HG03103 (cell line): ENCODE data around the gene MED7.

Experiments
- ATAC-seq: cut with Tn5 transposase; IDR thresholded peaks from one replicate; pipeline ENCODE4 v1.9.1; 2021; ENCODE audit warnings: low read depth; ENCODE audit not compliant: unreplicated experiment

MED7 gene

DNA sequence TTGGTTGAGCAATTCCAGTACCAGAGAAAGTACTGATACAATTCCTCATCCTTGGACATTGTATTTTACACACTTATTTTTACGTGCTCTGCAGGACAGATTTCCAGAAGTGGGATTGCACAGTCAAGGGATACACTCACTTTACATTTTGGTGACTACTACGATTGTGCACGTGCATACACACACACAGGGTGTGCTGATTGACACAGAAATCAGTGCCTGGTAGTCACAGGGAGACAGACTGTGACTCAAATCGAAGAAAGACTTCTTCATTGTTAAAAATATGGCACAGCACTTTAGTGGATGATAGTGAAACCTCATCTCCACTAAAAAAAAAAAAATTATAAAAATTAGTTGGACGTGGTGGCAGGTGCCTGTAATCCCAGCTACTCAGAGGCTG lies 21.9 kb upstream of the MED7 start:
- ATAC-seq: no peak

DNA sequence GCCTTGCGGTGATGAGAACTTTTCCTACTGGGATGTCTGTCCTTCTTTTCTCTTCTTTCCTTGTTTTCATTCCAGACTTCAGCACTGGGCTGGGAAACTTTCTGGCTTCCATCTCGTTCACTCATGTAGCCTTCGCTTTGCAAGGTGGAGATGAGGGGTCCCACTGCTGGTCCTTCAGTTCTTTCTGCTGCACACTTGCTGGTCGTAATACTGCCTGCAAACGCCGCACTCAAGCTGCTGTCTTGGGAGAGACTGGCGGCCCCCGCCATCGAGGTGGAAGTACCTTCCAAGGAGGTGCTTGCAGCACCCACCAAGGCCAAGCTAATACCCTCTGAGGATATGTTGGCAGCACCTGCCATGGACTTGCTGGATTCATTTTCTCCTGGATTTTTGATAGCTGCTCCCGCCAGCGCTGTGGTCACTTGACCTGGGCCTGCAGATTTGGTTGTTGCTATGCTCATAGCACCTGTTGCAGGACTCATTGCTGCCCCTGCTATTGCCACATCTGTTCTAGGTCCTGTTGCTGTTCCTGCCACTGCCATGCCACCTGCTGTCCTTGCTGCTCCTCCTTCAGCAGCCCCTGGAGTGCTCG lies 20.4 kb upstream of the MED7 start:
- no peak for ATAC-seq

DNA sequence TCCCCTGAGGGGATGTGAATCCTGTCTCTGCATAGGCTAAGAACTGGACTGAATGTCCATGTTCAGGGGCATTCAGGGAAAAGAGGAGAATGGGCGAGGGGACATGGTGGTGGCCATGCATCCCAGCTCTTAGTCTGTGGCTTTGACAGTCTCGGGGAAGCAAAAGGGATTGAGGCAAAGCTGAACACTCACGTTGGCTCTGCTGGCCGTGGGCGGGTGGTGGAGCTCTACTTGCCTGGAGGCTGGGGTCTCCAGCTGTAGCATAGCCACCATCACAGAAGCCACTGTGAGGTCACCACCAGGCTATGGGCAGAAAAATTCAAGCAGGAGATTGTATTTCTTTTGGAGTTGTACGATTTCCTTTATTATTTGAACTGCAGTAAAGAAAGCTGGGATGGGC lies 19.3 kb upstream of the MED7 start:
- ATAC-seq: no peak

DNA sequence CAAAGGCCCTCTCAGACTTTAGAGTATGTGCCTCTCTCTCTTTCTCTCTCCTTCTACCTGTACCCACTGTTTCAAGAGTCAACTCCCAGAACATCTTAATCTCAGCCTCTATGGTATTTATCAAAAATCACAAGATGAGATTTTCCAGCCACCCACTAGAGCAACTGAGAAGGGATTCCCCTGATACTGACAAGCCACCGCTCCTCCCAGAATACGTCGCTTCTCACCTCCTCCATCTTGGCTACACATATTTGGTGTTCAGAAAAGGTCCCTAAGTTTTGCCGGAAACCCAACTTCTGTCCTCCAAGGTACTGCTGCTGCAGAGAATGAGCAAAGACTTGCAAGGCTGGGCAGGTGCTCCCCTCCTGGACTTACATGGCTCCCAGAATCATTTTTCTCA lies 17.3 kb upstream of the MED7 start:
- ATAC-seq: no peak

DNA sequence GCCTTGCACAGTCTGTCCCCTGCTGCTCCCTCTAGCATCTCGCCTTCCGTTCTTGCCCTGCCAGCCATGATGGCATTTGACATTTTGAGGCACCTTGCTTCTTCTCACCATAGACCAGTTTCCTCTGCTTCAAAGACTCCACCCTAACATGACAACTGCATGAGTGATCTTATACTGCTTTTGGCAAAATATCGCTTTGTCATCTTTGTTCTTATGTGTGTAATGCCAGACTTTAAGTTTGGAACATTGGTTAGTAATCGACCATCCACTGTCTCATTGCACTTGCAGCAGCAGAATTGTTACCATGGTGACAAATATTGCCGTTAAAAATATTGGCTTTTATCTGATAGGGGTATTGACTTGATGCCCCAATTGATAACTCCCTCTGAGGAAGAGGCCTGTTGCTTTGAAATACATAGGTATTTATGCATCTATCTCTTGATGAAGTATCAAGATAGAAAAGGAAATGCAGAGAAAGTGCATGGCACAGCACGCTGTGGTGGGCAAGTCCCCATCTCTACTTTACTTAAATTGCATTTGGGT lies 16.6 kb upstream of the MED7 start:
- no peak for ATAC-seq

DNA sequence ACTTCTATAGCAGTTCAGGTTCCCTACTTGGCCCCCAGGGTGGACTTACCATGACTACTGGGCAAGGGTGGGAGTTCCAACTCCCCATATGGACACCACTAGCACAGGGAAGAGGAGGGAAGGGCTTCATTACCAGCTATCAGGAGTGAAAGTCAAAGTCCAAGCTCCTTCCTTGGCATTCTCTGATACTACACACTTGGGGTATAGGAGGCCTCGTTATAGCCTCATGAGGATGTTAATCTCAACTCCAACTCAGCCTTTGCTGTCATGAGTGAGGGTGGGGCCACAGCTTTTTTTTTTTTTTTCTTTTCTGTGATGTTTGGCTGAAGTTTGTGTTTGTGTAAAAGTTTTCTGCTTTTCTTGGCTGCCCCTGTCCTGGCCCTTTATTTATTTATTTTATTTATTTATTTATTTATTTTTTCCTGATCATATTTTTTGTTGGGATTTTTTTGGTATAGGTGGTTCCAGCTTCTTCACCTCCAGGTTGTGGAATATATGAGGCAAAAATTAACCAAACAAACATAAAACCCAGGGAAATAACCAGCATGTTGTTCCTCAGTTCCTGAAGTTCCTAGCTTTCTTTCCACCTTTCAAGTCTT lies 14.7 kb upstream of the MED7 start:
- no peak for ATAC-seq

DNA sequence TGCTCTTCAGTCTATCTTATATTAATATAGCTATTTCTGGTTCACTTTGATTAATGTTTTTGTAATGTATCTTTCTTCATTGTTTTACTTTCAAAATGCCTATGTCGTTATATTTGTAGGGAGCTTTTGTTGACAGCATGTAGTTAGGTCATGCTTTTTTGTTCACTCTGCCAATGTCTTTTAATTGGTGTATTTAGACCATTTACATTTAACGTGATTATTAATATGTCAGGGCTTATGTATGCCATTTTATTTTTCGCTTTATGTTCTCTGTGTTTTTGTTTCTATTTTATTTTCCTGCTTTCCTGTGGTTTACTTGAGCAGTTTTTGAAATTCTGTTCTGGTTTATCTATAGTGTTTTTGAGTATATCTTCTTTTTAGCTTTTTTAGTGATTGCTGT lies 12.6 kb upstream of the MED7 start:
- no peak for ATAC-seq

DNA sequence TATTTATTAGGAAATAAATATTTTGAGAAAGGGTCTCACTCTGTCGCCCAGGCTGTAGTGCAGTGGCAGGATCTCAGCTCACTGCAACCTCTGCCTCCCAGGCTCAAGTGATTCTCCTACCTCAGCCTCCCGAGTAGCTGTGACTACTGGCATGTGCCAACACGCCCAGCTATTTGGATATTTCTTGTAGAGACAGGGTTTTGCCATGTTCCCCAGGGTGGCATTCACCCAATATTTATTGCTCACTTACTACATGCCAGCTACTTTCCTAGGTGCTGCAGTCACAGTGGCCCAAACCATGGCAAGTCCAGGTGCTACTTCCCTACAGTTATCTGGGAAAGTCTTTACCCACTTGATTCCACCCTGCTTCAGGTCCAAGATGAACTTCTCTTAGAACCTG lies 8.3 kb upstream of the MED7 start:
- ATAC-seq: no peak

DNA sequence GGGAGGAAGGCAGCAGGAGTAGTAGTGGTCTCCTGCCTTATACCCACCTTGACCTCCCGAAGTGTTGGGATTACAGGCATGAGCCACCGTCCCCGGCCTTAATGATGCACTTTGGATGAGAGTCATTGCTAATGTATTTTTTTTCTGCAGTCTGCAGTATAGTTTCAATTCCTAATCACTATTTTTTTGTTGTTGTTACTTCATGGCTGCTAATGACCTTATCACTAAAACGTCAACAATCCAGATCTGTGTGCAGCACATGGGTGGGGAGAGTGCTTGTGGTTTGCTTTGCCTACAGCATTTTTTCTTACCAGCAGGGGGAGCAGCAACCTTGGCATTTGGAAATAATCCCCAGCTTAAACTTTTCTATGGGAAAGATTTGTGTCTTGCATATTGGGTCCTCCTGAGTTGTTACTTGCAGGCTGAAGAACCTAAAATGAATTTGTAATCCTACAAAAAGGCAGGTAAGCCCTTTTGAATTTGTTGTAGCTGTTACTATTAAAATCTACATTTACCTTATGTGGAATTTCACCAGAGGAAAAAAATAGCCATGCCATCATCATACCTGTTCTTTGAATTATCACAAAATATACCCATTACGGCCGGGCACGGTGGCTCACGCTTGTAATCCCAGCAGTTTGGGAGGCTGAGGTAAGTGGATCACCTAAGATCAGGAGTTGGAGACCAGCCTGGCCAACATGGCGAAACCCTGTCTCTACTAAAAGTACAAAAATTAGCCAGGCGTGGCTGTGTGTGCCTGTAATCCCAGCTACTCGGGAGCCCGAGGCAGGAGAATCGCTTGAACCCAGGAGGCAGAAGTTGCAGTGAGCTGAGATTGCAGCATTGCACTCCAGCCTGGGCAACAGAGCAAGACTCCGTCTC lies 6.3 kb upstream of the MED7 start:
- ATAC-seq: no peak

DNA sequence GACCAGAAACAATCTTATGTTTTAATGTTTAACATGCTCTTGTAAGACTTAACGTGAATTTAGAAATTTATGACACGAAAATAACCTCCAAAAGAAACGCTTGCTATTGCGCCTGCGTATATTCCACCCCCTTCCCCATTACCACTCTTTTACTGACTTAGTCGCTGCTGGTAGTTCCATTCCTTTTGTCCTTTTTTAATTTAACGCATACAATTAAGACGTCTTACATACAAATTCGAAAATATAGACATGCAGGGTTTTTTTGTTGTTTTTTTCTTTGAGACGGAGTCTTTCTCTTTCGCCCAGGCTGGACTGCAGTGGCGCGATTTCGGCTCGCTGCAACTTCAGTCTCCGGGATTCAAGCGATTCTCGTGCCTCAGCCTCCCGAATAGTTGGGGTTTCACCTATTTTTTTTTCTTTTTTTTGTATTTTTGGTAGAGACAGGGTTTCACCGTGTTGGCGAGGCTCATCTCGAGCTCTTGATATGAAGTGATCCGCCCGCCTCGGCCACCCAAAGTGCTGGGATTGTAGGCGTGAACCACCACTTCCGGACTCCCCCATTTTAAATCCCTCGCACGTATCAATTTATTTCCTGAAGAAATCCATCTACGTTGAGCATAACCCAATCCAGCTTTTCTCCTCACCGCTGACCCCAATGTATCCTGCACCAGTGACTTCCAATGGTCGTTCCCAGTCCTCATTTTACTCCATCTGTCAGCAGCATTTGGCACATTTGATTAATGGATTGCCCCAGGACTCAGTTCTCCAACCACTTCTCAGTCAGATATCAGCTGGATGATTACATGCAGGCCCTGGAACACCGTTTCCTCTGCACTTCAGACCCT lies 684 bp upstream of the MED7 start:
- ATAC-seq: peak; percentile 26

DNA sequence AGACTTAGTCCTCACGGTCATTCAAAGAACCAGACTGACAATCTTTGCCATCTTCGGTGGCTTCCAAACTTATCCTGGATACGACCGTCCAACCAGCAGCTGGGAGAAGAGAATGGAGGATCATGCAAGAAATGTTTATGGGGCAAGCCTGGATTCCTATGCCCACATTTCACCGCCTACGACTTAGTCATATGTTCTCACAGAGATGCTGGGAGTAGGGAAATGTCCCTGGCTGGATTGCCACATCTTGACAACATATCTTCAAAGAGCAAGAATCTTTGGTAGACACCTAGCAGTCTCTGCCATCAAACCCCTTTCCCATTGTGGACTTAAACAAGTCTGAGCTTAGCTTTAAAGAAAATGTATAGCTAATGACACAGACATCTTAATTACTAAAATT lies 5.0 kb downstream of the MED7 start:
- ATAC-seq: no peak

DNA sequence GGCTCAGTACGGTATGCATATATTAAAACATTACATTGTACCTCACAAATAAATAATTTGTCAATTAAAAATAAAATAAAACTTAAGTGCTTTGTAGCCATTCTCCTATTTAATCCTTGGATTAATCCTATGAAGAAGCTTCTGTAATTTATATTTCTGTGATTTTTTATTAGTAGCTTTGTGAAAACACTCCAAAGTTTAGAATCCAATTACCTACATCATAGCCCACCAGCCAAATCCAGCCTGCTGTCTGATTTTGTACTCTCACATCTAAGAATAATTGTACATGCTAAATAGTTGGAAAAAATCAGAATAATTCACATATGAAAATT lies 10.4 kb downstream of the MED7 start:
- ATAC-seq: no peak

DNA sequence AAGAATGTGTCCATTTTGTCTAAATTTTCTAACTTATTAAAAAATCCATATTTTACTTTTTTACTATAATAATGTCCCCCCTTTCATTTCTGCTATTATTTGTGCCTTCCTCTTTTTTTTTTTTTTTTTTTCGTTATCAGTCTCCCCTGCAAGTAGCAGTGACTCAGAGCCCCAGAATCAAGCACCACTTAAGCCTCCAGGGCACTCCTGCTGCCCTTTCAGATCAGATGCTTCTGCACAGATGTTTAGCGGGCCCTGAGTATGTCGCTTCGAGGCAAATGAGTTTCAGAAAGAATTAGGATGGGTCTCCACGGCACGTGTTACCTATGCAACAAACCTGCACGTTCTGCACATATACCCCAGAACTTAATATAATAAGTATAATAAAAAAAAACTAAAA lies 11.7 kb downstream of the MED7 start:
- ATAC-seq: peak; percentile 41

DNA sequence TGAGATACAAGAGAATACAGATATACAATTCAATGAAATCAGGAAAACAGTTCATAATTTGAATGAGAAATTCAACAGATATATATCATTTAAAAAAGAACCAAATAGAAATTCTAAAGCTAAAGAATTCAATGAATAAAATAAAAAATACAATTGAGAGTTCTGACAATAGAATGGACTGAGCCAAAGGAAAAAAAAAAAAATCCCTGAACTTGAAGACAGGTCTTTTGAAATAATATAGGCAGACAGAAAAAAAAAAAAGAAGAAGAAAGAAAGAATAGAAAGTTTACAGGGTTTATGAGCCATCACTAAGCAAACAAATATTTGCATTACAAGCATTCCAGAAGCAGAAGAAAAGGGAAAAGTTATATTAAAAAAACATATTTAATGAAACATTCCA lies 21.0 kb downstream of the MED7 start:
- ATAC-seq: no peak

DNA sequence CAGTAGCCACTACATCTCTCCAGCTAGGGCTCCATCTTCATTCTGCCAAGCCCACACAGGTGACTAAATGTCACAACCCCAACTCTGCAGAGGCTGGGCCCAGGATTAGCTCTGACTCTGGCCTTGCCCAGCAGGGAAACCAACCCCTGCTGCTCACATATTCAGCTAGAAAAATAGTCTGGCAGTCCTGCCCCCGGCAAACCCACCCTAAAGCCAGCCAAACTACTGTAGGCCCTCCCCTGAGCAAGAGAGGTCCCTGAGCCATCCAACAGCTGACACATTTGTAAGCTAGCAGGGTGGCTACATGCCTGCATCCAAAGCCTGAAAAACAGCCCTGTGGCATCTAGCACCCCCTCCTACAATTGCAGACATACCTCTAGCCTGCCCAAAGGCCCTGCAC lies 22.6 kb downstream of the MED7 start:
- ATAC-seq: no peak

DNA sequence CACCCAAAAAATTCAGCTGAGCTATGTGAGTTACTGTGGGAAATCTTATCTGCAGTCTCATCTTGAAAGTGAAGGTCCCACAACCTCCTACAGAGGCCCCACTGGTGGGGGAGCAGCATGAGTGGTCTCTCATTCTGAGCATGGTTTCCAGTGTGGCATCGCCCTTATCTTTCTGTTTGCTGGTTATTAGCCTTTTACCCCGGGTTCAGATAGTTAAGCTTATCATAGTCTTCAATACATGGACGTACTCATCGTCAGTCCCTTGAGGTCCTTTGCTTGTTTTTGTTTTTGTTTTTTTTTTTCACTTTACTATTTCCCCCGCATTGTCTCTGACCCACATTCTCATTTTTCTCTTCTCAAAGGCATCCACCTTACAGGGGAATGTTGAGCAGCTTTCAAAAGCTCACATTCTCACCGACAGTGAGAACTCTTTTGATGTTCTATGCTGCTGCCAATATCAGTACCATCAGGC lies 26.1 kb downstream of the MED7 start:
- ATAC-seq: peak; percentile 70

DNA sequence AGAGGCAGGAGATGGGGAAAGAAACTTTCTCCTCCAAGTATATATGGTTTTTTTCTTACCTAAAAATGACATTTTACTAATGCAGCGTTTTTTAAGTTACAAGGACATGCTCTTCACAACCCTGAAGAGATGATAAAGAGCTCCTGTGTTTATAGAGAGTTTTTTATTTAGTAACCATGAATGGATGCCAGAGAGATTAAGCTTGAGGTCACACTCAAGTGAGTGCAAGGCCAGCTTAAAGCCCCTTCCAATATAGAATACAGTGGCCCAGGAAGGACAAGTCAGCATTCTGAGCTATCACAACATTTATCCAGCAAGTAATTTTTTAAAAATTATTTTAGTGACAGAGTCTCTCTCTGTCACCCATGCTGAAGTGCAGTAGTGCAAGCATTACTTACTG lies 27.2 kb downstream of the MED7 start:
- no peak for ATAC-seq

DNA sequence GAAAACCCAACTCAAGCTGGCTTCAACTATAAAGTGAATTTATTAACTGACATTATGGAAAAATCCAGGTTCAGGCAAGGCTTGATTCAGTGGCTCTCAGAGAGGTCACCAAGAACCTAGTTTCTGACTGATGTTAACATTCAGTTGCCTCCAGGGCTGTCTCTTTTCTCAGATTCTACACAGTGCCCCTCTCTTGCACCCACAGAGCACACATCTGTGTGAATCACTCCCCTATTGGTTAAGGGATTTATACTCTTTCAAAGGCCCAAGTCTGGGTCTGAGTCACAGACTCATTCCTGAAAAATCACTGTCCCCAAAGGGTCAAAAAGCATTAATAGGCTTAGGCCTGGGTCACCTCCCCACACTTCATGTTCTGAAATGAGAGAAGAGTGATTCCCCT lies 27.7 kb downstream of the MED7 start:
- ATAC-seq: no peak

DNA sequence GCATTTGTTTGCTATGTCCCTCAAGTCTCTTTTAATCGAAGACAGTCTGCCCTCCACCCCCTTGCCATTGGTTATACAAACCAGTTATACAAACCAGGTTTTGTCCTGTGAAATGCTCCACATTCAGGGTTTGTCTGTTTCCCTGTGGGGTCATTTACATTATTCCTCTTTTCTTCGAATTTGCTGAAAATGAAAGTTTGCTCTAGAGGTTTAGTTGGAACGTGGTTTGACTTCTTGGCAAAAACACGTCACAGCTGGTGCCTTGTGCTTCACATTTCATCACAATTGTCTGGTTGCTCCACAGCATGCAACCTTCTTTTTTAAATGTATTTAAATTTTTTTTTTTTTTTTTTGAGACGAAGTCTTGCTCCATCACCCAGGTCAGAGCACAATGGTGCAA lies 29.7 kb downstream of the MED7 start:
- ATAC-seq: no peak

DNA sequence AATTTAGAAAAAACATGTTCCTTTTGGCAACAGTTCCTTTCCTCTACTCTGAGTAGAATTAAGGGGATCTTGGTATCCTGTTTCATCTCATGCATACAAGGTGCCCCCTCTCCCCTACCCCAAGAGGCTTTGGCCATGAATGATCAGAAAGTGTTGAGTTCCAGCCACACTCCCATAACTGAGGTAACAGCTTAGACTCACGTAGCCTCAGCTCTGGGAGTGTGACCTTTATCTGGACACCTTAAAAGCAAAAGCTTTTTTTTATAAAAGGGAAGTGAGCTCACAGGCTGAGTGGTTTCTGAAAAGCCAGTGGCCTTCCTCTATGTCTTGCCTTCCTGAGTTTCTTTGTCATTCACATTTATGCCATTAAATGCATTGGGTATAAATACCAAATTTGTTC lies 32.9 kb downstream of the MED7 start:
- ATAC-seq: peak; percentile 67

DNA sequence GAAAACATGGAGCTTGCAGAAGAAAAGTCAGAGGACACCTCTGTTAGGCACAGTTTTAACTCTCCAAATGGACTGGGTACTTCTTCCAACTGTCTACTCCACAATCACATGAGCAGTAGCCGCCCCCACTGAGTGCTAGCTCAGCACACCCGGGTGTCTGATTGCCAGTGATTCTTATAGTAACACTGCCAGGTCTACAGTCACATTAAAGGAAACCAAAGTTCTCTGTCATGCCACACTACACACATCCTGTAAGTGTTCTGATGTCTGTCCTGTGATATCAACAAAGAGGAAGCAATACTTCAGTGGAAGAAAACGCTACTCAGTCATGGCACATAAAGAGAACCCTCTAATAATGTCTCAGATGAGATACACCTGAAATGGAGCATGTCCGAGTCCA lies 33.7 kb downstream of the MED7 start, which contains the start of gene HAVCR2:
Gene HAVCR2, minus strand, starts transcription at position 69 of the 400 bp plus-strand sequence. Its CDS starts 61 bp downstream, at position 8.
- ATAC-seq: peak; percentile 84
